ENCODE measurements around the gene ASAP2. TPM values are rescaled to one million over a fixed set of nuclear protein-coding genes. Genes with fewer than 3 reads are reported as not detected.
A peak's percentile ranks its signal among the peaks of the same experiment; 100 is the strongest.

ASAP2 gene
- total RNA-seq, 6 donors from 2014 or later = 20.4 to 26.0 (median 23.4) TPM

DNA sequence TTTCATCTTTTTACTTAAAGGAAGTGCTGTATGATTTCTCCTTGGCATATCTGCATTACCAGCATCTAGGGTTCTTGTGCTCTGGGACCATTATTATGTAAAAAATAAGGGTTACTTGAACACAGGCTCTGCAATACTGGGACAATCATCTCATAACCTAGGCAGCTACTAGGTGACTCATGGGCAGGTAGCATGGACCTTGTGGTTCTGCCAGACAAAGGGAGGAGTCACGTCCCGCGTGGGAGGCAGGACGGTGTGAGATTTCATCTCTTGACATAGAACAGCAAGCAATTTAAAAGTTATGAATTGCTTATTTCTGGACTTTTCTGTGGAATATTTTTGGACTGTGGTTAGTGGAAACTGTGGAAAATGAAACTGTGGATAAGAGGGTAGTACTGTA, 34.1 kb downstream of the ASAP2 start:
- H3K9me3 ChIP-seq = no peaks in the 10 kb centered on the region
- TF ChIP-seq, protein P1, sequence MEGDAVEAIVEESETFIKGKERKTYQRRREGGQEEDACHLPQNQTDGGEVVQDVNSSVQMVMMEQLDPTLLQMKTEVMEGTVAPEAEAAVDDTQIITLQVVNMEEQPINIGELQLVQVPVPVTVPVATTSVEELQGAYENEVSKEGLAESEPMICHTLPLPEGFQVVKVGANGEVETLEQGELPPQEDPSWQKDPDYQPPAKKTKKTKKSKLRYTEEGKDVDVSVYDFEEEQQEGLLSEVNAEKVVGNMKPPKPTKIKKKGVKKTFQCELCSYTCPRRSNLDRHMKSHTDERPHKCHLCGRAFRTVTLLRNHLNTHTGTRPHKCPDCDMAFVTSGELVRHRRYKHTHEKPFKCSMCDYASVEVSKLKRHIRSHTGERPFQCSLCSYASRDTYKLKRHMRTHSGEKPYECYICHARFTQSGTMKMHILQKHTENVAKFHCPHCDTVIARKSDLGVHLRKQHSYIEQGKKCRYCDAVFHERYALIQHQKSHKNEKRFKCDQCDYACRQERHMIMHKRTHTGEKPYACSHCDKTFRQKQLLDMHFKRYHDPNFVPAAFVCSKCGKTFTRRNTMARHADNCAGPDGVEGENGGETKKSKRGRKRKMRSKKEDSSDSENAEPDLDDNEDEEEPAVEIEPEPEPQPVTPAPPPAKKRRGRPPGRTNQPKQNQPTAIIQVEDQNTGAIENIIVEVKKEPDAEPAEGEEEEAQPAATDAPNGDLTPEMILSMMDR (IDR thresholded peaks at IDR 0.05) = no peak
- no peak for TF ChIP-seq POLR2AphosphoS5 (IDR thresholded peaks at IDR 0.05)
- no peak for TF ChIP-seq POLR2A (IDR thresholded peaks at IDR 0.05)
- TF ChIP-seq EP300 (IDR thresholded peaks at IDR 0.05) = no peak

DNA sequence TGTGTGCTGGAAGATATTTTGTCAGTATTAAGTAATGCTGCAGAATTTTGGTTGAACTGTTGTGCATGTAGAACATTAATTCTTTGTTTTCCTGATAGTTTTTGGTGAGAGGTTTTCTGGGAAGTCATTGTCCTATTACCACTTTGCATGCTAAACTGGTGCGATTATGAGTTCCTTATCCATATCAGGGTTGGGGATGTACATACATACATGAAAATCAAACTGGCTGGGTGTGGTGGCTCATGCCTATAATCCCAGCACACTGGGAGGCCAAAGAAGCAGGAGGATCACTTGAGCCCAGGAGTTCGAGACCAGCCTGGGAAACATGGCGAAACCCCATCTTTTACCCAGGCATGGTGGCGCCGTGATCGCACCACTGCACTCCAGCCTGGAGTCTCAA, 34.6 kb downstream of the ASAP2 start:
- Histone ChIP-seq H3K27ac (no peak overlapping the region), H3K4me3 (no peak overlapping the region), H3K27me3 (no peaks in the 10 kb centered on the region), H3K4me1 (peaks cover 15 to 30% (median 25%) of the 10 kb centered on the region in 4 donors), H3K36me3 (no peaks in the 10 kb centered on the region), H3K9me3 (no peaks in the 10 kb centered on the region)
- DNase-seq (no peak), ATAC-seq (ENCODE audit: low FRiP score in 2 of 2) (no peak)
- no peak for TF ChIP-seq POLR2A (IDR thresholded peaks at IDR 0.05)
- TF ChIP-seq POLR2AphosphoS5 (IDR thresholded peaks at IDR 0.05) = no peak
- TF ChIP-seq EP300 (IDR thresholded peaks at IDR 0.05) = no peak
- TF ChIP-seq, protein P1 (IDR thresholded peaks at IDR 0.05) = no peak
- WGBS, 2 donors = 91 to 97% methylated on average over 6 of the region's 6 CpGs

More for the DNA sequence above, 34.1 kb downstream of the ASAP2 start:
- 76 to 92% methylated on average over 4 of the region's 4 CpGs for WGBS, 2 donors
- Histone ChIP-seq H3K36me3 (no peaks in the 10 kb centered on the region), H3K4me1 (peaks cover 15 to 35% (median 30%) of the 10 kb centered on the region in 4 donors), H3K27me3 (no peaks in the 10 kb centered on the region), H3K4me3 (no peak overlapping the region), H3K27ac (no peak overlapping the region)
- DNase-seq (no peak), ATAC-seq (ENCODE audit: low FRiP score in 2 of 2) (peak in 1 of 2 donors; percentile 42)

DNA sequence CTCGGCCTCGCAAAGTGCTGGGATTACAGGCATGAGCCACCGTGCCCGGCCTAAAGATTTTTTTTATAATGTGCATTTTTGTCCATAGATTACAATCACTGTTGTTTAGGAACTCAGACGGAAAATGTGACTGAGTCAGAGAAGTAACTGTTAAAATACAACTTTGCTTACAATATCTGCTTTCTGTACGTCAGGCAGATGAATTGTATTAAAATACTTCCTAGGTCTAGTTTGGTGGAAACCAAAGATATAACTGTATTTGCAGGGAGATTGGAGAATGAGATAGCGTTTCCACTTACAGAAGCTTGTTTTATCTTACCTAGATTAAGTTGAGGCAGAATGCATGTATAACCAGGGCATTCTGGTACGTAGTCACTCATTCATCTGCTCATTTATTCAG, 36.7 kb downstream of the ASAP2 start:
- Histone ChIP-seq H3K4me1 (peaks cover 19 to 24% (median 22%) of the 10 kb centered on the region in 4 donors), H3K36me3 (no peaks in the 10 kb centered on the region), H3K27me3 (no peaks in the 10 kb centered on the region), H3K9me3 (no peaks in the 10 kb centered on the region), H3K27ac (no peak overlapping the region), H3K4me3 (no peak overlapping the region)
- TF ChIP-seq POLR2A (IDR thresholded peaks at IDR 0.05) = no peak
- TF ChIP-seq POLR2AphosphoS5 (IDR thresholded peaks at IDR 0.05) = no peak
- TF ChIP-seq, protein P1 (IDR thresholded peaks at IDR 0.05) = no peak
- TF ChIP-seq EP300 (IDR thresholded peaks at IDR 0.05) = no peak
- 96% methylated on average over 8 of the region's 8 CpGs for WGBS, 2 donors
- ATAC-seq (ENCODE audit: low FRiP score in 2 of 2) (no peak), DNase-seq (no peak)

DNA sequence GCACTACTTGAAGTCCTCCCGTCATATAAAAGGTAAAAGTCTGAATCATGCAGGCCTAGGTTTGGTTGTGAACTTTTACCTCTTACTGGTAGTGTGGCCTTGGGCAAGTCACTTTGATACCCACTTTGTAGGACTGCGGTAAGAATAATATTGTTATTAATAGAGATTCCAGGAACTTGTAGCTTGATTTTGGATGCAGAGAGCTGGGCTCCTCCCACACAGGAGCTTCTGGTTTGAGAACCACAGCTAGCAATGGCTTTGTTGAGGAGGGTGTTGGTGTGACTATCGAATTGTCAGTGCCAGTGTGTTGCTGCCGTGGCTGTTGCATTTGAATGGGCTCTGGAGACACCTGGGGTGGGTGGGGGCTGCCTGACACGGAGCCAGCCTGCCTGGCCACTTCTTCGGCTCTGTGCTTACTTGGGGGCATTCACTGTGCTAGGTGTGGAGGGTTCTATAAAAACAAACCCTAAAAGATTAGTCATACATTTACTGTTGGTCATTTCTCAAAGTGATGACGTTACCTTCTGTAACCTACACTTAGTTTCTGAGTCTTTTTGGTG, 38.5 kb downstream of the ASAP2 start:
- Histone ChIP-seq H3K27ac (no peak overlapping the region), H3K9me3 (no peaks in the 10 kb centered on the region), H3K36me3 (no peaks in the 10 kb centered on the region), H3K27me3 (no peaks in the 10 kb centered on the region), H3K4me1 (peaks cover 21 to 30% (median 28%) of the 10 kb centered on the region in 4 donors), H3K4me3 (no peak overlapping the region)
- TF ChIP-seq EP300 (IDR thresholded peaks at IDR 0.05) (no peak), POLR2A (IDR thresholded peaks at IDR 0.05) (no peak), POLR2AphosphoS5 (IDR thresholded peaks at IDR 0.05) (no peak)
- TF ChIP-seq, protein P1 (IDR thresholded peaks at IDR 0.05) = no peak
- 83 to 88% methylated on average over 7 of the region's 7 CpGs for WGBS, 2 donors
- ATAC-seq (ENCODE audit: low FRiP score in 2 of 2) = no peak
- DNase-seq = peak in 1 of 2 donors; percentile 25

DNA sequence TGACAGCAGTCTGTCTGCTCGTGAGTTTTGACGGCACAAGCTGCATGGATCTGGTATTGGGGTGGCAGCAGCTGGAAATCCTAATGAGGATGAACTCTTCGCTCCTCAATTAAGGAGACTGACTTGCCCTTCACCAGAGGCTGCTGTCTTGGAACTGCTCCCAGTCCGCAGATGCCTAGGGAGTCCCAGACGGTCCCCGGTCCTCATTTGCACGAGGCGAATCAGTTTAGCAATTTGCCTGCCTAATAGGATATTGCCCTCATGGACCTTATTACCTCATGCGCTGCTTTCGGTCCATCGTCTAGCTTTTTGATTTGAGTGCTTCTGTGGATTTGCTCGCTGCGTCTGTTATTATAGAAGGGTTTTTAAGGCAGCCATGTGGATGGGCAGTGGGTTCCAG, 40.6 kb downstream of the ASAP2 start:
- WGBS, 2 donors = 89 to 91% methylated on average over 13 of the region's 13 CpGs
- DNase-seq (no peak), ATAC-seq (ENCODE audit: low FRiP score in 2 of 2) (no peak)
- Histone ChIP-seq H3K36me3 (no peaks in the 10 kb centered on the region), H3K27me3 (no peaks in the 10 kb centered on the region), H3K9me3 (no peaks in the 10 kb centered on the region), H3K27ac (peak overlapping the region in 1 of 4 donors; percentile 29), H3K4me3 (no peak overlapping the region), H3K4me1 (peaks cover 32 to 48% (median 36%) of the 10 kb centered on the region in 4 donors)
- TF ChIP-seq POLR2AphosphoS5 (IDR thresholded peaks at IDR 0.05) (no peak), POLR2A (IDR thresholded peaks at IDR 0.05) (no peak)
- TF ChIP-seq, protein P1 (IDR thresholded peaks at IDR 0.05) = no peak
